Smooth muscle cell (in vitro differentiated cells): ENCODE measurements around the gene TTC39B. TPM values are rescaled to one million over a fixed set of nuclear protein-coding genes. Genes with fewer than 3 reads are reported as not detected.

ENCODE experiments used
- DNase-seq: peaks from one replicate; lab custom pipeline; 2025; ENCODE audit not compliant: unreplicated experiment; lab: John Stamatoyannopoulos, UW
- H2AFZ ChIP-seq: fragments of 200-600 bp; sonication (generic); 2 replicates; pipeline ENCODE4 v1.6.0; 2016; ENCODE audit warnings: antibody characterized with exemption, low read depth, mild to moderate bottlenecking
- H3F3A ChIP-seq: fragments of 200-600 bp; sonication (generic); 2 replicates; pipeline ENCODE4 v1.6.0; 2017; ENCODE audit warnings: antibody characterized with exemption, low read depth
- H3K27ac ChIP-seq: fragments of 200-600 bp; sonication (generic); 2 replicates; pipeline ENCODE4 v1.5.1; 2016; ENCODE audit warnings: low read depth, mild to moderate bottlenecking
- H3K27me3 ChIP-seq: fragments of 200-600 bp; sonication (generic); 2 replicates; pipeline ENCODE4 v1.6.1; 2016; ENCODE audit warnings: low read depth, mild to moderate bottlenecking
- H3K36me3 ChIP-seq: fragments of 200-600 bp; sonication (generic); 2 replicates; pipeline ENCODE4 v1.5.1; 2016; ENCODE audit warnings: low read depth
- H3K4me1 ChIP-seq: fragments of 200-600 bp; sonication (generic); 2 replicates; pipeline ENCODE4 v1.5.1; 2016; ENCODE audit warnings: low read depth
- H3K4me2 ChIP-seq: fragments of 200-600 bp; sonication (generic); 2 replicates; pipeline ENCODE4 v1.6.0; 2016; ENCODE audit warnings: mild to moderate bottlenecking
- H3K4me3 ChIP-seq: fragments of 200-600 bp; sonication (generic); 2 replicates; pipeline ENCODE4 v1.5.1; 2016; ENCODE audit warnings: mild to moderate bottlenecking
- H3K79me2 ChIP-seq: fragments of 200-600 bp; sonication (generic); 2 replicates; pipeline ENCODE4 v1.6.0; 2016; ENCODE audit warnings: low read depth, mild to moderate bottlenecking
- H3K9ac ChIP-seq: fragments of 200-600 bp; sonication (generic); 2 replicates; pipeline ENCODE4 v1.6.0; 2016; ENCODE audit warnings: low read depth
- H3K9me3 ChIP-seq: fragments of 200-600 bp; sonication (generic); replicated peaks from 2 replicates; pipeline ENCODE4 v1.5.1; 2016; ENCODE audit warnings: low read depth
- H4K20me1 ChIP-seq: fragments of 200-600 bp; sonication (generic); 2 replicates; pipeline ENCODE4 v1.6.0; 2016; ENCODE audit warnings: low read depth
- CTCF ChIP-seq: fragments of 200-600 bp; sonication (generic); IDR thresholded peaks from 2 replicates; pipeline ENCODE4 v1.5.1; 2017; ENCODE audit warnings: borderline replicate concordance, mild to moderate bottlenecking, antibody characterized with exemption; ENCODE audit not compliant: insufficient read depth, poor library complexity, severe bottlenecking
- WGBS: methylation state at CpG from one replicate; pipeline ENCODE4 v1.1.7; 2016; ENCODE audit warnings: low lambda C conversion rate; 5-methylcytosine and 5-hydroxymethylcytosine counted together
- polyA plus RNA-seq: library from polyadenylated mRNA; unstranded; fragments of >200 nt; fragmentation: Nextera tagmentation; extraction: Ambion mirVana; gene quantifications from 2 replicates; pipeline ENCODE4 v1.2.1, GENCODE V29; 2016
- total RNA-seq: library from RNA; depleted of rRNA; stranded (reverse); fragments of >200 nt; gene quantifications from 2 replicates; pipeline ENCODE4 v1.2.3, GENCODE V29; 2014

TTC39B gene
- total and polyA plus RNA-seq, 2 experiments from 2014 or later, result 3.8 to 13.3 TPM

GRCh38 chr9:15211160-15211814 lies 95.7 kb downstream of the TTC39B start:
- Histone ChIP-seq H3K36me3 (no peaks in the 10 kb centered on the region), H3K9me3 (no peaks in the 10 kb centered on the region), H3K27me3 (no peaks in the 10 kb centered on the region), H3F3A (no peaks in the 10 kb centered on the region), H3K4me1 (no peaks in the 10 kb centered on the region), H3K27ac (peak overlapping the region; percentile 0), H4K20me1 (no peaks in the 10 kb centered on the region), H3K9ac (no peak overlapping the region), H3K79me2 (no peaks in the 10 kb centered on the region), H3K4me3 (no peak overlapping the region), H2AFZ (no peak overlapping the region), H3K4me2 (no peak overlapping the region)
- WGBS, result 65% methylated on average over 6 of the region's 6 CpGs
- DNase-seq, result no peak
- peak; percentile 94 for TF ChIP-seq CTCF

DNA sequence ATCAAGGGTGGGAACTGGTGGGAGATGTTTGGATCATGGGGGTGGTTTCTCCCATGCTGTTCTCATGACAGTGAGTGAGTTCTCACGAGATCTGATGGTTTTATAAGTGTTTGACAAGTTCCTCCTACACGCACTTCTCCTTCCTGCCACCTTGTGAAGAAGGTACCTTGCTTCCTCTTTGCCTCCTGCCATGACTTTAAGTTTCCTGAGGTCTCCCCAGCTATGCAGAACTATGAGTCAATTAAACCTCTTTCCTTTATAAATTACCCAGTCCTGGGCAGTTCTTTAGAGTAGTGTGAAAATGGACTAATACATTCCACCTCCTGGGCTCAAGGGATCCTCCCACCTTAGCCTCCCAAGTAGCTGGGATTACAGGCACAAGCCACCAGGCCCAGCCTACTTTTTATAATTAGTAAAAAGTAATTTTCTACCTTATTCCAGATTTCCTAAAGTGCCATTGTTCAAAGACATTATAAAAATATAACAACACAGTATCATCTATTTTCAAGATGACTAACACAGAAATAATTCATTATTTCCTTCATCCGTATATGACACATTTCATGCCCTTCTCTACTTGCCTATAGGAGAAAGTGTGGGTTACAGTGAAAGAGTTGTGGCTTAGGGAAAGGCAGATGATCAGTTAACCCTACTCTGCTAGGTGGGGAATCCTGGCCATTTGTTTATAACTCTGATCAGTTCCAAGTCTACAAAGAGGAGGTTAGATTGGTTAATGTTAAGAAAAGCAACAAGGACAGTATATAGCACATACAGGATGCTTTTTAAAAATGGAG lies 99.9 kb downstream of the TTC39B start:
- Histone ChIP-seq H3K27me3 (no peaks in the 10 kb centered on the region), H3K4me3 (no peak overlapping the region), H4K20me1 (no peaks in the 10 kb centered on the region), H3K4me2 (no peak overlapping the region), H3K27ac (no peak overlapping the region), H3F3A (no peaks in the 10 kb centered on the region), H3K9me3 (no peaks in the 10 kb centered on the region), H2AFZ (no peak overlapping the region), H3K4me1 (no peaks in the 10 kb centered on the region), H3K36me3 (no peaks in the 10 kb centered on the region), H3K9ac (no peak overlapping the region), H3K79me2 (no peaks in the 10 kb centered on the region)
- DNase-seq, result no peak
- WGBS, result 85% methylated on average over 3 of the region's 3 CpGs
- no peak for TF ChIP-seq CTCF

GRCh38 chr9:15205632-15206420 lies 101.2 kb downstream of the TTC39B start:
- Histone ChIP-seq H4K20me1 (no peaks in the 10 kb centered on the region), H3K9ac (no peak overlapping the region), H3K27ac (no peak overlapping the region), H3K79me2 (no peaks in the 10 kb centered on the region), H3K4me1 (no peaks in the 10 kb centered on the region), H3K27me3 (no peaks in the 10 kb centered on the region), H3K4me3 (no peak overlapping the region), H3K9me3 (no peaks in the 10 kb centered on the region), H3K4me2 (no peak overlapping the region), H3F3A (no peaks in the 10 kb centered on the region), H2AFZ (no peak overlapping the region), H3K36me3 (no peaks in the 10 kb centered on the region)
- WGBS, result 85% methylated on average over 7 of the region's 7 CpGs
- DNase-seq, result no peak
- TF ChIP-seq CTCF, result no peak
